ENCODE data around the gene ERC1. TPM values are rescaled to one million over a fixed set of nuclear protein-coding genes. Genes with fewer than 3 reads are reported as not detected.

Gene ERC1
- total RNA-seq, 2 experiments from 2014 or later, result 40.1 to 49.6 TPM

- H3K27me3 ChIP-seq (ENCODE audit: control insufficient read depth in 1 of 2, insufficient read depth in 2 of 2, low read length in 2 of 2), result peaks cover 2 to 5% of the 10 kb centered on the region in 2 experiments
- CTCF ChIA-PET, result no interaction called here
- intact Hi-C loops (cut with DNase I, micrococcal nuclease), result no loop called here
Measured at GRCh38 chr12:1510056-1510812, 519.2 kb downstream of the ERC1 start.

GRCh38 chr12:1515010-1515409 lies 524.0 kb downstream of the ERC1 start:
- peaks cover 11% of the 10 kb centered on the region for H3K27me3 Mint-ChIP-seq
- DNase-seq (no peak), ATAC-seq (ENCODE audit: poor library complexity) (no peak)
- Histone ChIP-seq H3K36me3 (ENCODE audit: insufficient read depth, low read length) (no peaks in the 10 kb centered on the region), H3K4me1 (ENCODE audit: insufficient read depth, low read length) (no peaks in the 10 kb centered on the region), H3K4me3 (ENCODE audit: low read length) (no peak overlapping the region), H3K27ac (ENCODE audit: low read depth in 1 of 2, low read length in 2 of 2) (no peak overlapping the region), H3K27me3 (ENCODE audit: control insufficient read depth in 1 of 2, insufficient read depth in 2 of 2, low read length in 2 of 2) (peaks cover 0 to 4% of the 10 kb centered on the region in 2 experiments), H3K9me3 (ENCODE audit: control insufficient read depth in 1 of 2, insufficient read depth in 1 of 2, low read length in 2 of 2) (no peaks in the 10 kb centered on the region)
- intact Hi-C loops (cut with DNase I, micrococcal nuclease), result no loop called here
- peaks cover 2% of the 10 kb centered on the region for H3K9me3 Mint-ChIP-seq
- TF ChIP-seq, protein P1, sequence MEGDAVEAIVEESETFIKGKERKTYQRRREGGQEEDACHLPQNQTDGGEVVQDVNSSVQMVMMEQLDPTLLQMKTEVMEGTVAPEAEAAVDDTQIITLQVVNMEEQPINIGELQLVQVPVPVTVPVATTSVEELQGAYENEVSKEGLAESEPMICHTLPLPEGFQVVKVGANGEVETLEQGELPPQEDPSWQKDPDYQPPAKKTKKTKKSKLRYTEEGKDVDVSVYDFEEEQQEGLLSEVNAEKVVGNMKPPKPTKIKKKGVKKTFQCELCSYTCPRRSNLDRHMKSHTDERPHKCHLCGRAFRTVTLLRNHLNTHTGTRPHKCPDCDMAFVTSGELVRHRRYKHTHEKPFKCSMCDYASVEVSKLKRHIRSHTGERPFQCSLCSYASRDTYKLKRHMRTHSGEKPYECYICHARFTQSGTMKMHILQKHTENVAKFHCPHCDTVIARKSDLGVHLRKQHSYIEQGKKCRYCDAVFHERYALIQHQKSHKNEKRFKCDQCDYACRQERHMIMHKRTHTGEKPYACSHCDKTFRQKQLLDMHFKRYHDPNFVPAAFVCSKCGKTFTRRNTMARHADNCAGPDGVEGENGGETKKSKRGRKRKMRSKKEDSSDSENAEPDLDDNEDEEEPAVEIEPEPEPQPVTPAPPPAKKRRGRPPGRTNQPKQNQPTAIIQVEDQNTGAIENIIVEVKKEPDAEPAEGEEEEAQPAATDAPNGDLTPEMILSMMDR (IDR thresholded peaks at IDR 0.05), result no peak
- no peak overlapping the region for H3K4me3 Mint-ChIP-seq
- no peaks in the 10 kb centered on the region for H3K36me3 Mint-ChIP-seq (ENCODE audit: low read depth)
- no peak overlapping the region for H3K27ac Mint-ChIP-seq
- H3K4me1 Mint-ChIP-seq (ENCODE audit: low read depth), result no peaks in the 10 kb centered on the region
- CTCF ChIA-PET, result no interaction called here
- POLR2A ChIA-PET, result no interaction called here

More at GRCh38 chr12:1510056-1510812, 519.2 kb downstream of the ERC1 start:
- Histone ChIP-seq H3K36me3 (ENCODE audit: insufficient read depth, low read length) (no peaks in the 10 kb centered on the region), H3K27ac (ENCODE audit: low read depth in 1 of 2, low read length in 2 of 2) (no peak overlapping the region), H3K9me3 (ENCODE audit: control insufficient read depth in 1 of 2, insufficient read depth in 1 of 2, low read length in 2 of 2) (no peaks in the 10 kb centered on the region), H3K4me1 (ENCODE audit: insufficient read depth, low read length) (no peaks in the 10 kb centered on the region), H3K4me3 (ENCODE audit: low read length) (no peak overlapping the region)
- Mint-ChIP-seq H3K27ac (no peak overlapping the region), H3K36me3 (ENCODE audit: low read depth) (no peaks in the 10 kb centered on the region), H3K4me1 (ENCODE audit: low read depth) (no peaks in the 10 kb centered on the region), H3K4me3 (no peak overlapping the region), H3K27me3 (peaks cover 3% of the 10 kb centered on the region), H3K9me3 (no peaks in the 10 kb centered on the region)
- ATAC-seq (ENCODE audit: poor library complexity) (no peak), DNase-seq (no peak)
- POLR2A ChIA-PET, result no interaction called here
- TF ChIP-seq, protein P1 (IDR thresholded peaks at IDR 0.05), result no peak

GRCh38 chr12:1515428-1515827 lies 524.4 kb downstream of the ERC1 start:
- intact Hi-C loops (cut with DNase I, micrococcal nuclease), result no loop called here
- no peak overlapping the region for H3K27ac Mint-ChIP-seq
- POLR2A ChIA-PET, result no interaction called here

More at GRCh38 chr12:1515428-1515827, 524.4 kb downstream of the ERC1 start:
- no peaks in the 10 kb centered on the region for H3K4me1 Mint-ChIP-seq (ENCODE audit: low read depth)
- TF ChIP-seq, protein P1 (IDR thresholded peaks at IDR 0.05), result no peak
- H3K9me3 ChIP-seq (ENCODE audit: control insufficient read depth in 1 of 2, insufficient read depth in 1 of 2, low read length in 2 of 2), result no peaks in the 10 kb centered on the region
- H3K36me3 Mint-ChIP-seq (ENCODE audit: low read depth), result no peaks in the 10 kb centered on the region
- CTCF ChIA-PET, result no interaction called here
- no peak overlapping the region for H3K4me3 Mint-ChIP-seq
- H3K27ac ChIP-seq (ENCODE audit: low read depth in 1 of 2, low read length in 2 of 2), result no peak overlapping the region
- H3K9me3 Mint-ChIP-seq, result peaks cover 2% of the 10 kb centered on the region
- DNase-seq, result no peak
- no peaks in the 10 kb centered on the region for H3K4me1 ChIP-seq (ENCODE audit: insufficient read depth, low read length)
- H3K4me3 ChIP-seq (ENCODE audit: low read length), result no peak overlapping the region
- peaks cover 0 to 4% of the 10 kb centered on the region in 2 experiments for H3K27me3 ChIP-seq (ENCODE audit: control insufficient read depth in 1 of 2, insufficient read depth in 2 of 2, low read length in 2 of 2)
- H3K36me3 ChIP-seq (ENCODE audit: insufficient read depth, low read length), result no peaks in the 10 kb centered on the region
- H3K27me3 Mint-ChIP-seq, result peaks cover 12% of the 10 kb centered on the region
- ATAC-seq (ENCODE audit: poor library complexity), result no peak
